HG03520 (cell line): ENCODE data around the gene FBXL4.

Experiments
- ATAC-seq: cut with Tn5 transposase; IDR thresholded peaks from one replicate; pipeline ENCODE4 v1.9.1; 2021; ENCODE audit warnings: mild to moderate bottlenecking, moderate library complexity; ENCODE audit not compliant: unreplicated experiment

The FBXL4 gene

GRCh38 chr6:98828211-98828788 is 119.4 kb downstream of the FBXL4 start:
- ATAC-seq: no peak

- ATAC-seq: no peak
These were observed 120.2 kb downstream of the FBXL4 start for GRCh38 chr6:98827295-98828159.

- ATAC-seq: no peak
These were observed 122.0 kb downstream of the FBXL4 start for GRCh38 chr6:98825600-98826230.

GRCh38 chr6:98824902-98825599 is 122.7 kb downstream of the FBXL4 start:
- ATAC-seq: no peak

- no peak for ATAC-seq
These were observed 123.4 kb downstream of the FBXL4 start for GRCh38 chr6:98824162-98824901.

GRCh38 chr6:98823428-98824161 is 124.2 kb downstream of the FBXL4 start:
- no peak for ATAC-seq

- ATAC-seq: no peak
These were observed 125.9 kb downstream of the FBXL4 start for GRCh38 chr6:98821756-98822405.
